ENCODE results near the gene FEZ2.

DNA sequence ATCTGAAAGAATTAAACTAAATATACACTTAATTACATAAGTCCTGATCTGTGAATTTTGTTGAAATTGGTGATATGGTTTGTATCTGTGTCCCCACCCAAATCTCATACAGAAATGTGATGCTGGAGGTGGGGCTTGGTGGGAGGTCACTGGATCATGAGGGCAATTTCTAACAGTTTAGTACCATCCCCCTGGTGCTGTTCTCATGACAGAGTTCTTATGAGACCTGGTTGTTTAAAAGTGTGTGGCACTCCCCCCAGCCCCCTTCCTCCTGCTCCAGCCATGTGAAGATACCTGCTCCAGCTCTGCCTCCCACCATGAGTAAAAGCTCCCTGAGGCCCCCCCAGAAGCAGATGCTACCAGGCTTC, 18.7 kb downstream of the FEZ2 start:
- TF ChIP-seq, protein P1, sequence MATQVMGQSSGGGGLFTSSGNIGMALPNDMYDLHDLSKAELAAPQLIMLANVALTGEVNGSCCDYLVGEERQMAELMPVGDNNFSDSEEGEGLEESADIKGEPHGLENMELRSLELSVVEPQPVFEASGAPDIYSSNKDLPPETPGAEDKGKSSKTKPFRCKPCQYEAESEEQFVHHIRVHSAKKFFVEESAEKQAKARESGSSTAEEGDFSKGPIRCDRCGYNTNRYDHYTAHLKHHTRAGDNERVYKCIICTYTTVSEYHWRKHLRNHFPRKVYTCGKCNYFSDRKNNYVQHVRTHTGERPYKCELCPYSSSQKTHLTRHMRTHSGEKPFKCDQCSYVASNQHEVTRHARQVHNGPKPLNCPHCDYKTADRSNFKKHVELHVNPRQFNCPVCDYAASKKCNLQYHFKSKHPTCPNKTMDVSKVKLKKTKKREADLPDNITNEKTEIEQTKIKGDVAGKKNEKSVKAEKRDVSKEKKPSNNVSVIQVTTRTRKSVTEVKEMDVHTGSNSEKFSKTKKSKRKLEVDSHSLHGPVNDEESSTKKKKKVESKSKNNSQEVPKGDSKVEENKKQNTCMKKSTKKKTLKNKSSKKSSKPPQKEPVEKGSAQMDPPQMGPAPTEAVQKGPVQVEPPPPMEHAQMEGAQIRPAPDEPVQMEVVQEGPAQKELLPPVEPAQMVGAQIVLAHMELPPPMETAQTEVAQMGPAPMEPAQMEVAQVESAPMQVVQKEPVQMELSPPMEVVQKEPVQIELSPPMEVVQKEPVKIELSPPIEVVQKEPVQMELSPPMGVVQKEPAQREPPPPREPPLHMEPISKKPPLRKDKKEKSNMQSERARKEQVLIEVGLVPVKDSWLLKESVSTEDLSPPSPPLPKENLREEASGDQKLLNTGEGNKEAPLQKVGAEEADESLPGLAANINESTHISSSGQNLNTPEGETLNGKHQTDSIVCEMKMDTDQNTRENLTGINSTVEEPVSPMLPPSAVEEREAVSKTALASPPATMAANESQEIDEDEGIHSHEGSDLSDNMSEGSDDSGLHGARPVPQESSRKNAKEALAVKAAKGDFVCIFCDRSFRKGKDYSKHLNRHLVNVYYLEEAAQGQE (IDR thresholded peaks at IDR 0.05; ENCODE audit: low read depth), result no peak
- TF ChIP-seq, protein P2, sequence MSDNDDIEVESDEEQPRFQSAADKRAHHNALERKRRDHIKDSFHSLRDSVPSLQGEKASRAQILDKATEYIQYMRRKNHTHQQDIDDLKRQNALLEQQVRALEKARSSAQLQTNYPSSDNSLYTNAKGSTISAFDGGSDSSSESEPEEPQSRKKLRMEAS (IDR thresholded peaks at IDR 0.05), result no peak
- TF ChIP-seq ZBTB7A (IDR thresholded peaks at IDR 0.05; ENCODE audit: low read depth) (no peak), EP300 (IDR thresholded peaks at IDR 0.05; ENCODE audit: borderline replicate concordance) (no peak), TAF1 (IDR thresholded peaks at IDR 0.05; ENCODE audit: low read depth) (no peak), EGR1 (IDR thresholded peaks at IDR 0.05) (no peak), RAD21 (IDR thresholded peaks at IDR 0.05; ENCODE audit: low read depth) (no peak), FOXM1 (IDR thresholded peaks at IDR 0.05; ENCODE audit: borderline replicate concordance, low read depth) (no peak), NFIC (IDR thresholded peaks at IDR 0.05) (no peak)
